Stomach (tissue), 9 donors: ENCODE results near the gene SDF2L1. TPM values are rescaled to one million over a fixed set of nuclear protein-coding genes. Genes with fewer than 3 reads are reported as not detected.

Source experiments
- DNase-seq, 2 donors: peaks; one replicate each; pipeline versions ENCODE4 v3.0.0 to v3.0.0-alpha.2; 2013 to 2019
- H3K27ac ChIP-seq, 5 donors: fragments of 200-600 bp in 4 of 5; sonication (generic) in 4 of 5; one replicate each; pipeline ENCODE4 v1.5.1; 2013 to 2019; ENCODE audit warnings: mild to moderate bottlenecking in 1 of 5, moderate library complexity in 1 of 5
- H3K27me3 ChIP-seq, 3 donors: fragments of 200-600 bp; sonication (generic); one replicate each; pipeline ENCODE4 v1.5.1; 2017 to 2019; ENCODE audit warnings: mixed run types in 1 of 3
- H3K36me3 ChIP-seq, 4 donors: fragments of 200-600 bp; sonication (generic); 1 replicate in 3 of 4; 2 replicates in 1 of 4; pipeline ENCODE4 v1.5.1; 2016 to 2019
- H3K4me1 ChIP-seq, 4 donors: fragments of 200-600 bp; sonication (generic); one replicate each; pipeline ENCODE4 v1.5.1; 2016 to 2019
- H3K4me3 ChIP-seq, 4 donors: fragments of 200-600 bp; sonication (generic) in 3 of 4; one replicate each; pipeline ENCODE4 v1.5.1; 2016 to 2019; ENCODE audit warnings: mild to moderate bottlenecking in 1 of 4
- H3K9me3 ChIP-seq, 4 donors: fragments of 200-600 bp; sonication (generic); one replicate each; pipeline ENCODE4 v1.5.1; 2016 to 2019
- CTCF ChIP-seq, 7 experiments: fragments of 450-650 bp in 4 of 7; fragments of 200-600 bp in 3 of 7; sonication (generic) in 3 of 7; IDR thresholded peaks; one replicate each; pipeline ENCODE4 v1.5.1; 2016 to 2019; ENCODE audit warnings: antibody characterized with exemption in 7 of 7, control low read depth in 2 of 7, mild to moderate bottlenecking in 1 of 7
- EP300 ChIP-seq: sonication (generic); formaldehyde crosslinking; IDR thresholded peaks from one replicate; pipeline ENCODE4 v1.6.1; 2017; ENCODE audit warnings: antibody characterized with exemption
- POLR2A ChIP-seq, 4 donors: fragments of 450-650 bp; IDR thresholded peaks; one replicate each; pipeline ENCODE4 v1.6.1; 2016; ENCODE audit warnings: antibody characterized with exemption in 4 of 4, control low read depth in 2 of 4, mild to moderate bottlenecking in 1 of 4, moderate library complexity in 1 of 4
- POLR2AphosphoS5 ChIP-seq, 3 donors: sonication (generic); formaldehyde crosslinking; IDR thresholded peaks; one replicate each; pipeline ENCODE4 v1.6.1; 2016; ENCODE audit warnings: antibody characterized with exemption in 3 of 3
- WGBS, 5 donors: extraction: QIAGEN DNeasy Blood & Tissue Kit in 3 of 5; methylation state at CpG; one replicate each; pipeline versions ENCODE4 v1.1.5 to v1.1.7; 2013 to 2018; 5-methylcytosine and 5-hydroxymethylcytosine counted together
- intact Hi-C: fragments of 100-400 bp; cut with DNase I; formaldehyde crosslinking; loops from one replicate; pipeline ENCODE4 v1.15.1; 2023; ENCODE audit warnings: low total_unique reads
- polyA plus RNA-seq, 3 donors: library from polyadenylated mRNA; stranded (reverse); fragments of 200-250 nt; gene quantifications; one replicate each; pipeline ENCODE4 v1.2.3, GENCODE V29; 2013
- total RNA-seq, 5 donors: library from RNA; depleted of rRNA; stranded (reverse); fragments of >200 nt; gene quantifications; one replicate each; pipeline versions ENCODE4 v1.1.0 to v1.2.3, GENCODE V29; 2014 to 2016
- donor health status: healthy with polysubstance abuse.
- donor health status: Bipolar disorder and iron deficiency.
- donor health status: healthy.

The SDF2L1 gene
- total and polyA plus RNA-seq, 8 donors: 4.0 to 101 (median 36.4) TPM; not detected in 1

GRCh38 chr22:21624120-21624879 is 17.8 kb upstream of the SDF2L1 start:
- peak in 3 of 7 experiments; percentile 10 to 19 (median 16) for TF ChIP-seq CTCF (IDR thresholded peaks at IDR 0.05)
- no peak for TF ChIP-seq POLR2AphosphoS5 (IDR thresholded peaks at IDR 0.05)
- no peak for DNase-seq

GRCh38 chr22:21624880-21625791 is 17.0 kb upstream of the SDF2L1 start:
- TF ChIP-seq CTCF (IDR thresholded peaks at IDR 0.05) (no peak), POLR2A (IDR thresholded peaks at IDR 0.05) (no peak), EP300 (no peak), POLR2AphosphoS5 (IDR thresholded peaks at IDR 0.05) (no peak)
- Histone ChIP-seq H3K27me3 (no peaks in the 10 kb centered on the region), H3K36me3 (peaks cover 5 to 44% (median 36%) of the 10 kb centered on the region in 4 donors), H3K4me1 (peaks cover 24 to 87% (median 53%) of the 10 kb centered on the region in 4 donors), H3K27ac (no peak overlapping the region), H3K4me3 (no peak overlapping the region), H3K9me3 (no peaks in the 10 kb centered on the region)
- DNase-seq: no peak
- intact Hi-C loops: no loop called here
- 78 to 83% (median 80%) methylated on average over 12 of the region's 12 CpGs for WGBS, 5 donors

More at GRCh38 chr22:21624120-21624879, 17.8 kb upstream of the SDF2L1 start:
- peaks cover 5 to 44% (median 38%) of the 10 kb centered on the region in 4 donors for H3K36me3 ChIP-seq
- H3K9me3 ChIP-seq: no peaks in the 10 kb centered on the region
- 24 to 51% (median 43%) methylated on average over 7 to 8 of the region's 8 CpGs for WGBS, 5 donors
- no peak overlapping the region for H3K4me3 ChIP-seq
- H3K27ac ChIP-seq: peak overlapping the region in 2 of 5 donors; percentile 17 to 38
- intact Hi-C loops: no loop called here
- peaks cover 31 to 94% (median 58%) of the 10 kb centered on the region in 4 donors for H3K4me1 ChIP-seq
- no peaks in the 10 kb centered on the region for H3K27me3 ChIP-seq

- H3K36me3 ChIP-seq: peaks cover 5 to 44% (median 33%) of the 10 kb centered on the region in 4 donors
- intact Hi-C loops: no loop called here
- 58 to 80% (median 64%) methylated on average over 4 of the region's 4 CpGs for WGBS, 5 donors
- H3K27me3 ChIP-seq: no peaks in the 10 kb centered on the region
- H3K27ac ChIP-seq: no peak overlapping the region
- TF ChIP-seq EP300 (no peak), CTCF (IDR thresholded peaks at IDR 0.05) (no peak), POLR2A (IDR thresholded peaks at IDR 0.05) (no peak), POLR2AphosphoS5 (IDR thresholded peaks at IDR 0.05) (no peak)
- H3K4me3 ChIP-seq: no peak overlapping the region
- H3K4me1 ChIP-seq: peaks cover 18 to 81% (median 50%) of the 10 kb centered on the region in 4 donors
- DNase-seq: no peak
- no peaks in the 10 kb centered on the region for H3K9me3 ChIP-seq
These were observed 15.9 kb upstream of the SDF2L1 start for GRCh38 chr22:21626073-21626734.
